Small intestine (tissue), 7 donors: ENCODE measurements around the gene GLB1L. TPM values are rescaled to one million over a fixed set of nuclear protein-coding genes. Genes with fewer than 3 reads are reported as not detected.

Source experiments
- DNase-seq, 2 donors: peaks; one replicate each; pipeline versions ENCODE4 v3.0.0 to v3.0.0-alpha.2; 2013
- FAIRE-seq: peaks from 2 replicates; lab custom pipeline; 2012; peaks lifted over from hg19 to GRCh38; lab: Jason Lieb, UNC
- H3K27ac ChIP-seq, 3 donors: one replicate each; pipeline ENCODE4 v1.5.1; 2013; ENCODE audit warnings: low read length in 2 of 3, mild to moderate bottlenecking in 2 of 3, control low read depth in 1 of 3, inconsistent platforms in 1 of 3, low read depth in 1 of 3, moderate library complexity in 1 of 3
- H3K27me3 ChIP-seq, 3 donors: one replicate each; pipeline ENCODE4 v1.6.1; 2013; ENCODE audit warnings: low read length in 3 of 3, inconsistent platforms in 1 of 3; ENCODE audit not compliant: control insufficient read depth in 3 of 3, insufficient read depth in 3 of 3
- H3K36me3 ChIP-seq, 3 donors: one replicate each; pipeline ENCODE4 v1.6.1; 2013; ENCODE audit warnings: low read length in 3 of 3, inconsistent platforms in 1 of 3, low read depth in 1 of 3, mild to moderate bottlenecking in 1 of 3, moderate library complexity in 1 of 3; ENCODE audit not compliant: control insufficient read depth in 3 of 3, insufficient read depth in 2 of 3
- H3K4me1 ChIP-seq, 3 donors: one replicate each; pipeline ENCODE4 v1.6.1; 2013; ENCODE audit warnings: low read length in 2 of 3, inconsistent platforms in 1 of 3, low read depth in 1 of 3, mild to moderate bottlenecking in 1 of 3, moderate library complexity in 1 of 3; ENCODE audit not compliant: control insufficient read depth in 3 of 3, insufficient read depth in 2 of 3
- H3K4me3 ChIP-seq, 3 donors: one replicate each; pipeline ENCODE4 v1.5.1; 2013; ENCODE audit warnings: low read length in 3 of 3, control low read depth in 1 of 3, inconsistent platforms in 1 of 3, low read depth in 1 of 3, mild to moderate bottlenecking in 1 of 3, moderate library complexity in 1 of 3
- H3K9me3 ChIP-seq, 2 donors: one replicate each; pipeline ENCODE4 v1.6.1; 2013; ENCODE audit warnings: low read depth in 1 of 2, low read length in 1 of 2; ENCODE audit not compliant: control insufficient read depth in 2 of 2, insufficient read depth in 1 of 2
- WGBS, 3 donors: extraction: QIAGEN DNeasy Blood & Tissue Kit; methylation state at CpG; one replicate each; pipeline ENCODE4 v1.1.7; 2013; 5-methylcytosine and 5-hydroxymethylcytosine counted together
- polyA plus RNA-seq, 4 donors: library from polyadenylated mRNA; stranded (reverse) in 3 of 4; unstranded in 1 of 4; fragments of 200-250 nt in 3 of 4; fragments of 120-200 nt in 1 of 4; gene quantifications; one replicate each; pipeline versions ENCODE4 v1.2.1 to v1.2.3, GENCODE V29; 2013
- donor health status: healthy with polysubstance abuse.
- donor health status: control.
- donor health status: control.
- donor health status: Bipolar disorder and iron deficiency.
- donor health status: healthy.

The GLB1L gene
- polyA plus RNA-seq, 4 donors: 3.1 to 36.1 (median 4.3) TPM

- Histone ChIP-seq H3K9me3 (no peaks in the 10 kb centered on the region), H3K36me3 (no peaks in the 10 kb centered on the region), H3K27me3 (peaks cover 0 to 6% (median 4%) of the 10 kb centered on the region in 3 donors), H3K27ac (no peak overlapping the region), H3K4me3 (no peak overlapping the region), H3K4me1 (no peaks in the 10 kb centered on the region)
- 75 to 87% (median 85%) methylated on average over 5 of the region's 5 CpGs for WGBS, 3 donors
- DNase-seq (no peak), FAIRE-seq (no peak)
These were observed 46.3 kb downstream of the GLB1L start for GRCh38 chr2:219198974-219199373.

DNA sequence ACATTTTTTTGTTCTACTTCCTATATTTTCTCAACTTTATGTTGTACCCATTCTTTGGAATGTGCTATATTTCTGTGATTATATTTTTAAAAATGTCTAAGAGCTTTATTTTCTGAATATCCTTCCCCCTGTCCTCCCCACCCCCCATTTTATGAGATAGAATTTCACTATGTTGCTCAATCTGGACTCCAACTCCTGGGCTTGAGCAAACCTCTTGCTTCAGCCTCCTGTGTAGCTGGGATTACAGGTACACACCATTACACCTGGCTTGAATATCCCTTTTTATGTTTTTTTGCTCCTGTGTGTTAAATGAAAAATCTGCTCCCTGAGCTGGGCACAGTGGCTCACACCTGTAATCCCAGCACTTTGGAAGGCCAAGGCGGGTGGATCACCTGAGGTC lies 47.9 kb downstream of the GLB1L start:
- no peak for FAIRE-seq

DNA sequence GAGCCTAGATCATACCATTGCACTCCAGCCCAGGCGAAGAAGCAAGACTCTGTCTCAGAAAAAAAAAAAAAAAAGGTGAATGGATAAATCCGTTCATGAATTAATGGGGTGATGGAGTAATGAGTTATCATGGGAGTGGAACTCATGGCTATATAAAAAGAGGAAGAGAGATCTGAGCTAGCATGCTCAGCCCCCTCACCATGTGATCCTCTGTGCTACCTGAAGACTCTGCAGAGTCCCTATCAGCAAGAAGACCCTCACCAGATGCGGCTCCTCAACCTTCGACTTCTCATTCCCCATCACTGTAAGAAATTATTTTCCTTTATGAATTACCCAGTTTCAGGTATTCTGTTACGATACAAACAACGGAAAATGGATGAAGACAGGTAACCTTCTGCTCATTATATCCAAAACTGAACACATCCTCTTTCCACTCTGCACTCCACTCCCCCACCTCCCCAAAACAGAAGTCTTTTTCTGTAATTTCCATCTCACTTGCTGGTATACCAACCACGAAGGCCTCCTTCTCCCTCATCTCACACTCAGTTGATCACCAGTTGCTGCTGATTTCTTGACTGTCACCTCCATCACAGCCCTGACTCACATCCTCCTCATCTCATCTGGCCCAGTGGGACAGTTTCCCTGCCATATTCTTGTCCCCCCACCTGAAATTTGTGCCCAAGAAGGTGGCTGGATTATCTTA lies 58.3 kb downstream of the GLB1L start:
- no peaks in the 10 kb centered on the region for H3K9me3 ChIP-seq
- H3K4me1 ChIP-seq: no peaks in the 10 kb centered on the region
- H3K27ac ChIP-seq: no peak overlapping the region
- no peak overlapping the region for H3K4me3 ChIP-seq
- 84 to 87% (median 87%) methylated on average over 7 of the region's 7 CpGs for WGBS, 3 donors
- no peaks in the 10 kb centered on the region for H3K27me3 ChIP-seq
- H3K36me3 ChIP-seq: peaks cover 10 to 19% (median 14%) of the 10 kb centered on the region in 3 donors
- no peak for DNase-seq
- FAIRE-seq: no peak

More for the DNA sequence above, 47.9 kb downstream of the GLB1L start:
- Histone ChIP-seq H3K27me3 (peaks cover 0 to 6% (median 4%) of the 10 kb centered on the region in 3 donors), H3K27ac (no peak overlapping the region), H3K9me3 (no peaks in the 10 kb centered on the region), H3K36me3 (no peaks in the 10 kb centered on the region), H3K4me3 (no peak overlapping the region), H3K4me1 (no peaks in the 10 kb centered on the region)
- DNase-seq: no peak
- WGBS, 3 donors: 92 to 100% (median 100%) methylated on average over 1 of the region's 1 CpG

Other genes starting within 250 kb of the GLB1L start
- gene CFAP65, start 203.9 kb downstream of the GLB1L start, polyA plus RNA-seq: 1 to 10 TPM in 2 of 4 donors, under 1 TPM in 1, not detected in 1; 0.06 to 4.3 (median 1.1) TPM
- gene IHH, start 184.5 kb downstream of the GLB1L start, polyA plus RNA-seq: 10 to 100 TPM; 13.5 to 95.4 (median 29.1) TPM
- 10 to 100 TPM; 19.3 to 47.1 (median 36.6) TPM for gene NHEJ1, start 84.6 kb downstream of the GLB1L start, polyA plus RNA-seq
- gene SLC23A3, start 75.4 kb downstream of the GLB1L start, polyA plus RNA-seq: 10 to 100 TPM in 3 of 4 donors, 1 to 10 TPM in 1; 4.3 to 26.6 (median 12.1) TPM
- gene CNPPD1, start 68.5 kb downstream of the GLB1L start, polyA plus RNA-seq: 10 to 100 TPM; 54.6 to 86.7 (median 72.2) TPM
- 100 to 1,000 TPM in 1 of 4 donors, 10 to 100 TPM in 3; 36.2 to 101 (median 54.5) TPM for gene RETREG2, start 67.2 kb downstream of the GLB1L start, polyA plus RNA-seq
- 100 to 1,000 TPM in 2 of 4 donors, 10 to 100 TPM in 2; 46.9 to 182 (median 101) TPM for gene ZFAND2B, start 38.7 kb downstream of the GLB1L start, polyA plus RNA-seq
- 10 to 100 TPM; 37.7 to 49.2 (median 43.0) TPM for gene ABCB6, start 26.5 kb downstream of the GLB1L start, polyA plus RNA-seq
- gene ATG9A, start 15.8 kb downstream of the GLB1L start, polyA plus RNA-seq: 10 to 100 TPM in 3 of 4 donors, 1 to 10 TPM in 1; 8.1 to 44.1 (median 23.5) TPM
- gene ANKZF1, start 15.6 kb downstream of the GLB1L start, polyA plus RNA-seq: 10 to 100 TPM; 20.2 to 62.7 (median 36.7) TPM
- gene STK16, start within 50 bp of the GLB1L start, polyA plus RNA-seq: 10 to 100 TPM; 31.1 to 53.4 (median 42.6) TPM
- gene TUBA4B, start 7.8 kb upstream of the GLB1L start, polyA plus RNA-seq: under 1 TPM in 2 of 4 donors, not detected in 2; 0.06 to 0.67 TPM
- 10 to 100 TPM; 42.1 to 62.0 (median 49.8) TPM for gene TUBA4A, start 8.5 kb upstream of the GLB1L start, polyA plus RNA-seq
- 10 to 100 TPM; 43.3 to 65.8 (median 57.7) TPM for gene DNAJB2, start 33.9 kb upstream of the GLB1L start, polyA plus RNA-seq
- 1 to 10 TPM in 3 of 4 donors, not detected in 1; 1.6 to 9.4 (median 4.1) TPM for gene PTPRN, start 64.0 kb upstream of the GLB1L start, polyA plus RNA-seq
- under 1 TPM in 2 of 4 donors, not detected in 2; 0.16 to 0.28 TPM for gene RESP18, start 87.3 kb upstream of the GLB1L start, polyA plus RNA-seq
- gene DNPEP, start 142.5 kb upstream of the GLB1L start, polyA plus RNA-seq: 100 to 1,000 TPM in 3 of 4 donors, 10 to 100 TPM in 1; 98.2 to 200 (median 165) TPM
- 100 to 1,000 TPM in 1 of 4 donors, 10 to 100 TPM in 3; 24.6 to 178 (median 67.4) TPM for gene DES, start 172.9 kb upstream of the GLB1L start, polyA plus RNA-seq
- gene SPEG, start 189.4 kb upstream of the GLB1L start, polyA plus RNA-seq: 10 to 100 TPM in 1 of 4 donors, 1 to 10 TPM in 2, under 1 TPM in 1; 0.45 to 15.7 (median 5.3) TPM